Adrenal gland (tissue), 12 donors: ENCODE results near the gene TNS3. TPM values are rescaled to one million over a fixed set of nuclear protein-coding genes. Genes with fewer than 3 reads are reported as not detected.

Source experiments
- DNase-seq, 7 donors: peaks; one replicate each; pipeline ENCODE4 v3.0.0-alpha.2; 2019 to 2020
- H3K27ac ChIP-seq, 5 donors: fragments of 200-600 bp; sonication (generic) in 4 of 5; 1 replicate in 3 of 5; 2 replicates in 2 of 5; pipeline versions ENCODE4 v1.5.1 to v1.8.0; 2016 to 2020; ENCODE audit warnings: mild to moderate bottlenecking in 1 of 5
- H3K27me3 ChIP-seq: fragments of 200-600 bp; 2 replicates; pipeline ENCODE4 v1.8.0; 2021
- H3K36me3 ChIP-seq, 2 donors: fragments of 200-600 bp; replicated peaks in 1 of 2; 1 replicate in 1 of 2; 2 replicates in 1 of 2; pipeline versions ENCODE4 v1.5.1 to v1.8.0; 2018 to 2022
- H3K4me1 ChIP-seq, 2 donors: fragments of 200-600 bp; replicated peaks in 1 of 2; 1 replicate in 1 of 2; 2 replicates in 1 of 2; pipeline versions ENCODE4 v1.5.1 to v1.8.0; 2018 to 2021
- H3K4me3 ChIP-seq, 4 donors: fragments of 200-600 bp; sonication (generic) in 3 of 4; one replicate each; pipeline ENCODE4 v1.5.1; 2016 to 2018
- H3K9me3 ChIP-seq, 3 donors: fragments of 200-600 bp; sonication (generic) in 1 of 3; replicated peaks in 1 of 3; 1 replicate in 2 of 3; 2 replicates in 1 of 3; pipeline versions ENCODE4 v1.5.1 to v1.8.0; 2016 to 2021
- CTCF ChIP-seq, 6 experiments: fragments of 450-650 bp in 4 of 6; fragments of 200-600 bp in 2 of 6; sonication (generic) in 1 of 6; IDR thresholded peaks; 1 replicate in 5 of 6; 2 replicates in 1 of 6; pipeline versions ENCODE4 v1.5.1 to v1.8.0; 2016 to 2021; ENCODE audit warnings: antibody characterized with exemption in 6 of 6, mild to moderate bottlenecking in 2 of 6, moderate library complexity in 1 of 6
- POLR2A ChIP-seq, 2 donors: fragments of 450-650 bp; IDR thresholded peaks; one replicate each; pipeline ENCODE4 v1.6.1; 2017; ENCODE audit warnings: antibody characterized with exemption in 2 of 2, mild to moderate bottlenecking in 2 of 2, moderate library complexity in 1 of 2
- WGBS, 4 donors: extraction: QIAGEN DNeasy Blood & Tissue Kit in 2 of 4; methylation state at CpG; one replicate each; pipeline versions ENCODE4 v1.1.5 to v1.1.7; 2013 to 2017; 5-methylcytosine and 5-hydroxymethylcytosine counted together
- intact Hi-C, 2 donors: fragments of 100-400 bp; cut with DNase I; formaldehyde crosslinking; loops; one replicate each; pipeline versions ENCODE4 v1.14.1 to v1.15.0; 2022 to 2023
- polyA plus RNA-seq, 3 donors: library from polyadenylated mRNA; stranded (reverse); fragments of 200-250 nt in 2 of 3; fragments of 350-450 nt in 1 of 3; fragmentation: Illumina TruSeq in 1 of 3; extraction: RNeasy Lipid Tissue Mini Kit (QIAGEN cat#74804) in 1 of 3; gene quantifications; one replicate each; pipeline ENCODE4 v1.2.3, GENCODE V29; 2013 to 2014
- total RNA-seq, 9 donors: library from RNA; depleted of rRNA in 4 of 9; stranded (reverse); fragments of >200 nt in 4 of 9; fragments of 120-200 nt in 1 of 9; fragmentation: NEBNext Ultra II Directional in 1 of 9; extraction: Animal tissue kit (Norgen Biotek cat#: 25700) in 1 of 9; gene quantifications; one replicate each; pipeline versions ENCODE4 v1.1.0 to v1.2.4, GENCODE V29; 2013 to 2023
- donor health status: healthy with polysubstance abuse.
- donor health status: Bipolar disorder and iron deficiency.
- donor health status: DM: yes; HTN: yes; CAD: no.
- donor health status: DM: no; HTN: no; CAD: no.
- donor health status: DM: no; HTN: no; CAD: no.
- donor health status: DM: yes; HTN: yes; CAD: no.

Gene TNS3
- total and polyA plus RNA-seq, 12 donors, result 21.0 to 188 (median 99.8) TPM

- WGBS, 4 donors, result 73 to 81% (median 76%) methylated on average over 8 to 12 of the region's 12 CpGs
- no peaks in the 10 kb centered on the region for H3K9me3 ChIP-seq
- peaks cover 28 to 63% of the 10 kb centered on the region in 2 donors for H3K4me1 ChIP-seq
- DNase-seq, result peak in 1 of 7 donors; percentile 48
- H3K36me3 ChIP-seq, result no peaks in the 10 kb centered on the region
- H3K4me3 ChIP-seq, result no peak overlapping the region
- no peaks in the 10 kb centered on the region for H3K27me3 ChIP-seq
- intact Hi-C loops, result no loop called here
- no peak for TF ChIP-seq POLR2A (IDR thresholded peaks at IDR 0.05)
- TF ChIP-seq CTCF (IDR thresholded peaks at IDR 0.05), result no peak
- H3K27ac ChIP-seq, result peak overlapping the region in 4 of 5 donors; percentile 18 to 84 (median 66)
Observed at GRCh38 chr7:47502240-47502877, 79.6 kb downstream of the TNS3 start.

- no peak overlapping the region for H3K4me3 ChIP-seq
- peak in 1 of 2 donors; percentile 30 for TF ChIP-seq POLR2A (IDR thresholded peaks at IDR 0.05)
- TF ChIP-seq CTCF (IDR thresholded peaks at IDR 0.05), result no peak
- no peaks in the 10 kb centered on the region for H3K27me3 ChIP-seq
- H3K36me3 ChIP-seq, result no peaks in the 10 kb centered on the region
- H3K4me1 ChIP-seq, result peaks cover 27 to 63% of the 10 kb centered on the region in 2 donors
- DNase-seq, result peak in 6 of 7 donors; percentile 49 to 75 (median 65)
- H3K9me3 ChIP-seq, result no peaks in the 10 kb centered on the region
- WGBS, 4 donors, result 40 to 74% (median 48%) methylated on average over 11 of the region's 11 CpGs
- intact Hi-C loops, result no loop called here
- H3K27ac ChIP-seq, result peak overlapping the region in 4 of 5 donors; percentile 18 to 84 (median 66)
Observed at GRCh38 chr7:47501406-47501805, 80.5 kb downstream of the TNS3 start.

GRCh38 chr7:47500103-47500563 is 81.8 kb downstream of the TNS3 start:
- no peak for DNase-seq
- H3K27me3 ChIP-seq, result no peaks in the 10 kb centered on the region
- no peak overlapping the region for H3K4me3 ChIP-seq
- TF ChIP-seq POLR2A (IDR thresholded peaks at IDR 0.05) (no peak), CTCF (IDR thresholded peaks at IDR 0.05) (no peak)
- no peaks in the 10 kb centered on the region for H3K36me3 ChIP-seq
- WGBS, 4 donors, result 69 to 73% (median 71%) methylated on average over 15 of the region's 15 CpGs
- no peaks in the 10 kb centered on the region for H3K9me3 ChIP-seq
- H3K4me1 ChIP-seq, result peaks cover 30 to 68% of the 10 kb centered on the region in 2 donors
- H3K27ac ChIP-seq, result peak overlapping the region in 2 of 5 donors; percentile 4 to 48
- intact Hi-C loops, result no loop called here

- no peaks in the 10 kb centered on the region for H3K36me3 ChIP-seq
- DNase-seq, result no peak
- TF ChIP-seq CTCF (IDR thresholded peaks at IDR 0.05), result no peak
- 79 to 81% (median 79%) methylated on average over 12 to 17 of the region's 17 CpGs for WGBS, 4 donors
- no peaks in the 10 kb centered on the region for H3K27me3 ChIP-seq
- intact Hi-C loops, result no loop called here
- H3K9me3 ChIP-seq, result no peaks in the 10 kb centered on the region
- no peak overlapping the region for H3K4me3 ChIP-seq
- peaks cover 39 to 69% of the 10 kb centered on the region in 2 donors for H3K4me1 ChIP-seq
- H3K27ac ChIP-seq, result peak overlapping the region in 4 of 5 donors; percentile 33 to 75 (median 68)
Observed at GRCh38 chr7:47498229-47499056, 83.5 kb downstream of the TNS3 start.
